Measurements from ENCODE around the gene SLC26A2.

Gene SLC26A2

DNA sequence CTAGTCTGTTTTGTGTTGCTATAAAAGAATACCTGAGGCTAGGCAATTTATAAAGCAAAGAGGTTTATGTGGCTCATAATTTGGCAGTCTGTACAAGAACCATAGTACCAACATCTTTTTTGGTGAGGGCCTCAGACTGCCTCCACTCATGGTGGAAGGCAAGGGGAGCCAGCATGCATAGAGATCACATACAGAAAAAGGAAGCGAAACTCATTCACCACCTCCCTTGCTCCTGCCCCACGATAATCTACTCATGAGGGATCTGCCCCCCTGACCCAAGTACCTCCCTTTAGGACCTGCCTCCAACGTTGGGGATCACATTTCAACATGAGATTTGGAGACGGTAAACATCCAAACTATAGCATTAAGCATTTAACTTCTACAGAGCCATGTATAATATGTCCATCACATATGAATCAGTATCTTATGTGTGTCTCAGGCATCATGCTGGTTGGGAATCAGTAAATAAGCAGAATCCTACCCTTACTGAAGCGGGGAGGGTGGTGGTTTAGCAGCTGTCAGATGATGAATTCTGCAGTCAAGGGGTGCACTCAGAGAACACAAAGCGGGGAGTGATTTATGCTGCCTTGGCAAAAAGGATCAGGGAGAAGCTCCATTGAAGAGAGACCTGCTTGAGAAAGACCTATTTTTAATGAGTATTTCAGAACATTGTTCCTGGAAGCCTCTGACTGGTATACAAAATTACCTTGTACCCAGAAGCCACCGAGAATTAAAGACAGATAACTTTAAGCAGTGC, 74.8 kb downstream of the SLC26A2 start:
- H3K36me3 Mint-ChIP-seq (ENCODE audit: low read depth) = peaks cover 69% of the 10 kb centered on the region
- H3K4me3 Mint-ChIP-seq = no peak overlapping the region
- H3K9me3 Mint-ChIP-seq = no peaks in the 10 kb centered on the region
- peaks cover 6% of the 10 kb centered on the region for H3K4me1 Mint-ChIP-seq
- no peaks in the 10 kb centered on the region for H3K27me3 Mint-ChIP-seq (ENCODE audit: low read depth)
- H3K27ac Mint-ChIP-seq = no peak overlapping the region
- TF ChIP-seq, protein P1, sequence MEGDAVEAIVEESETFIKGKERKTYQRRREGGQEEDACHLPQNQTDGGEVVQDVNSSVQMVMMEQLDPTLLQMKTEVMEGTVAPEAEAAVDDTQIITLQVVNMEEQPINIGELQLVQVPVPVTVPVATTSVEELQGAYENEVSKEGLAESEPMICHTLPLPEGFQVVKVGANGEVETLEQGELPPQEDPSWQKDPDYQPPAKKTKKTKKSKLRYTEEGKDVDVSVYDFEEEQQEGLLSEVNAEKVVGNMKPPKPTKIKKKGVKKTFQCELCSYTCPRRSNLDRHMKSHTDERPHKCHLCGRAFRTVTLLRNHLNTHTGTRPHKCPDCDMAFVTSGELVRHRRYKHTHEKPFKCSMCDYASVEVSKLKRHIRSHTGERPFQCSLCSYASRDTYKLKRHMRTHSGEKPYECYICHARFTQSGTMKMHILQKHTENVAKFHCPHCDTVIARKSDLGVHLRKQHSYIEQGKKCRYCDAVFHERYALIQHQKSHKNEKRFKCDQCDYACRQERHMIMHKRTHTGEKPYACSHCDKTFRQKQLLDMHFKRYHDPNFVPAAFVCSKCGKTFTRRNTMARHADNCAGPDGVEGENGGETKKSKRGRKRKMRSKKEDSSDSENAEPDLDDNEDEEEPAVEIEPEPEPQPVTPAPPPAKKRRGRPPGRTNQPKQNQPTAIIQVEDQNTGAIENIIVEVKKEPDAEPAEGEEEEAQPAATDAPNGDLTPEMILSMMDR (IDR thresholded peaks at IDR 0.05; ENCODE audit: unreplicated experiment in 3 of 3) = no peak

DNA sequence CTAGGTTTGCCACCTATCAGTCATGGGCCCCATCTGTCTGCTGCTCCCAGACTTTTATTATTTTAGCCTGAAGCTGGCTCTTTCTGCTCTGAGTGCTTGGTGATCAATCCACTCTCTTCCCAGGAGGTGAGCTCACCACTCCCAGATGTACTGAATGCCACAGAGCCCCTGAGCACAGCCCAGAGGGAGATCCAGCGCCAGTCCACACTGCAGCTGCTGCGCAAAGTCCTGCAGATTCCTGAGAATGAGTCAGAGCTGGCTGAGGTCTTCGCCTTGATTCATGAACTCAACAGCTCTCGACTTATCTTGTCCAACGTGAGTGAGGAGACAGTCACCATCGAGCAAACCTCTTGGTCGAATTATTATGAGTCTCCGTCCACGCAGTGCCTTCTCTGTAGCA, 76.0 kb downstream of the SLC26A2 start:
- H3K9me3 Mint-ChIP-seq = no peaks in the 10 kb centered on the region
- no peaks in the 10 kb centered on the region for H3K27me3 Mint-ChIP-seq (ENCODE audit: low read depth)
- H3K36me3 Mint-ChIP-seq (ENCODE audit: low read depth) = peaks cover 72% of the 10 kb centered on the region
- H3K27ac Mint-ChIP-seq = no peak overlapping the region
- H3K4me3 Mint-ChIP-seq = no peak overlapping the region
- H3K4me1 Mint-ChIP-seq = peaks cover 6% of the 10 kb centered on the region
- TF ChIP-seq, protein P1 (IDR thresholded peaks at IDR 0.05; ENCODE audit: unreplicated experiment in 3 of 3) = no peak

Data from nephron (organoid).